NB4 (cell line): Measurements from ENCODE around the gene APRT.

Experiments used
- DNase-seq: peaks from one replicate; pipeline ENCODE4 v3.0.0; 2010; ENCODE audit warnings: low read depth
- H3K4me3 ChIP-seq: one replicate; pipeline ENCODE4 v1.5.1; 2011; ENCODE audit warnings: mild to moderate bottlenecking, low read depth, low read length, moderate library complexity
- MYC ChIP-seq: IDR thresholded peaks from 2 replicates; pipeline ENCODE4 v1.6.1; 2011; ENCODE audit warnings: low read depth, low read length
- POLR2A ChIP-seq: IDR thresholded peaks from 2 replicates; pipeline ENCODE4 v1.6.1; 2011; ENCODE audit warnings: mild to moderate bottlenecking; ENCODE audit not compliant: insufficient read length; ENCODE audit errors: extremely low read depth
- TF ChIP-seq, protein P1 (sequence below): IDR thresholded peaks from 2 replicates; pipeline ENCODE4 v1.6.1; 2011; ENCODE audit warnings: low read depth, low read length
- TF ChIP-seq, protein P2 (sequence below): IDR thresholded peaks from one replicate; pipeline ENCODE4 v1.5.1; 2012; ENCODE audit warnings: low read depth, low read length

APRT gene

DNA sequence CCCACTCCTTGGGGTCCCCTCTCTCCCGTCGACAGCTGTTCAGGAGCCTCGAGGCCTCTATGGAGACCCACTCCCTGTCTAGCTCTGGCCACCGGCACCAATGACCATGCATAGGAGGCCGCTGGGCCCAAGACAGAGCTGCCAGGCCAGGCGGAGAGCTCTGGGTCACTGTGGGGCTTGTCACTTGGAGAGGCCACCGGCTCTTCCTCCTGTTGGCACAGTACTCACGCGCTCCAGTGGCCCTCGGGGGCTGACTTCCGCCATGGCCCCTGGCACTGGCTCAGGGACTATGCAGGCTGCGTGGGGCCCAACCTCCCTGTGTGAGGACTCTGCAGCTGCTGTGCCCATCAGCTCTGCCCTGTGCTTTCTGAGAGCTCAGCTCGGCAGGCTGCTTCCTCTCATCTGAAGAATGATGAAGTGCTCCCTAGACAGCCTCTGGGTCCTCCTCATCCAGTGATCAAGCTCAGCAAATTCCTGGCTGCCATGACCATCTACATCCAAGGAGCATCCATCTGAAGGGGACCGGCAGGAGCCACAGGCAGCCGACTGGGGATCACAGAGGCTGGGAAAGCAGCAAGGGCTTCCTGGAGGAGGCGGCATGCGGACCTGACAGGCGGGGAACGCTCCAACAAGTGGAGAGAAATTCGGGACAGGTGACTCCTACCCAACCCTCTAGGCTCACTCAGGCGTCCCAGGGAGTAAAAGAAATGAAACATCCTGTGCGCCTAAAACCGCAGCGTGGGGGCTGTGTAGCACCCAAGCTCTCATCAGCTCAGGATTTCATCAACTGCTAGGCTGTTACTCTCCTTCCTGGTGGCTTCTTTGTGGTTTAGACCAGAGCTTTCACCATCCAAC lies 28.2 kb upstream of the APRT start:
- TF ChIP-seq POLR2A (no peak), MYC (peak; percentile 88)
- TF ChIP-seq, protein P1, sequence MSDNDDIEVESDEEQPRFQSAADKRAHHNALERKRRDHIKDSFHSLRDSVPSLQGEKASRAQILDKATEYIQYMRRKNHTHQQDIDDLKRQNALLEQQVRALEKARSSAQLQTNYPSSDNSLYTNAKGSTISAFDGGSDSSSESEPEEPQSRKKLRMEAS, result peak; percentile 54; the same call in 1 of the 2 replicates
- peak overlapping the region; percentile 27 for H3K4me3 ChIP-seq
- peak; percentile 100 for DNase-seq

DNA sequence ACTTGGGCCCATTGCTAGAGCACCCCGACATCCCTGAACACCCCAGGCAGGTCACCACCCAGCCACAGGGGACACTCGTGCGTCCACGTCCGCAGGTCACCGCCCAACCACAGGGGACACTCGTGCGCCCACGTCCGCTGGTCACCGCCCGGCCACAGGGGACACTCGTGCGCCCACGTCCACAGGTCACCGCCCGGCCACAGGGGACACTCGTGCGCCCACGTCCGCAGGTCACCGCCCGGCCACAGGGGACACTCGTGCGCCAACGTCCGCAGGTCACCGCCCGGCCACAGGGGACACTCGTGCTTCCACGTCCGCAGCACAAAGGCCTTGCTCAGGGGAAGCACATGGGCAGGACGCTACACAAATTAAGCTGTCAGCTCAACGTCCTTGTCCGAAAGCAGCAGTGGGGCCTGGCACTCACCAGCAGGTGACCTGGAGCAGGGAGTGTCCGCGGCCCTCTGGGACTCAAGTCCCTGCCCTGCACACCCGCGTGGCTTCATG lies 27.4 kb upstream of the APRT start:
- DNase-seq, result peak; percentile 64
- TF ChIP-seq, protein P1, result no peak
- TF ChIP-seq, protein P2, sequence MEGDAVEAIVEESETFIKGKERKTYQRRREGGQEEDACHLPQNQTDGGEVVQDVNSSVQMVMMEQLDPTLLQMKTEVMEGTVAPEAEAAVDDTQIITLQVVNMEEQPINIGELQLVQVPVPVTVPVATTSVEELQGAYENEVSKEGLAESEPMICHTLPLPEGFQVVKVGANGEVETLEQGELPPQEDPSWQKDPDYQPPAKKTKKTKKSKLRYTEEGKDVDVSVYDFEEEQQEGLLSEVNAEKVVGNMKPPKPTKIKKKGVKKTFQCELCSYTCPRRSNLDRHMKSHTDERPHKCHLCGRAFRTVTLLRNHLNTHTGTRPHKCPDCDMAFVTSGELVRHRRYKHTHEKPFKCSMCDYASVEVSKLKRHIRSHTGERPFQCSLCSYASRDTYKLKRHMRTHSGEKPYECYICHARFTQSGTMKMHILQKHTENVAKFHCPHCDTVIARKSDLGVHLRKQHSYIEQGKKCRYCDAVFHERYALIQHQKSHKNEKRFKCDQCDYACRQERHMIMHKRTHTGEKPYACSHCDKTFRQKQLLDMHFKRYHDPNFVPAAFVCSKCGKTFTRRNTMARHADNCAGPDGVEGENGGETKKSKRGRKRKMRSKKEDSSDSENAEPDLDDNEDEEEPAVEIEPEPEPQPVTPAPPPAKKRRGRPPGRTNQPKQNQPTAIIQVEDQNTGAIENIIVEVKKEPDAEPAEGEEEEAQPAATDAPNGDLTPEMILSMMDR, result peak; percentile 18
- H3K4me3 ChIP-seq, result no peak overlapping the region

DNA sequence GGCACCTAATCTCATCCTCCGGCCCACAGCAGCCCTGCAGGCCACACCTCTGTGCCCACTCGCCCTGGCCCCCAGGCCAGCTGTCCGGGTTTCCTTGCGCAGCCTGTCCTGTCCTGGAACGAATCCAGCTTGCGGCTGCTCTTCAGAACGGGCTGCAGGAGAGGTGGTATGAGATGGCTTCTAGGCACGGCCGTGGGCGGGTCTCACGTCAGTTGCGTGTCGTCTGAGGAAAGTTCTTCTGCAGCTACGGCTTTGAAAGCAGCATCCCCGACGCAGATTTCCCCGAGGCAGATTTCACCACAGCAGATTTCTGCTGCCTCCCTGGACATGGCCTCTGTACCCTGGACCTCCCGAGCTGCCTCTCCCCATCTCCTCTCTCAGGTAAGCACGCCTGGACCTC lies 26.8 kb upstream of the APRT start:
- TF ChIP-seq, protein P2, result no peak
- TF ChIP-seq, protein P1, result no peak
- no peak for TF ChIP-seq POLR2A
- TF ChIP-seq MYC, result no peak
- DNase-seq, result no peak
- H3K4me3 ChIP-seq, result no peak overlapping the region

DNA sequence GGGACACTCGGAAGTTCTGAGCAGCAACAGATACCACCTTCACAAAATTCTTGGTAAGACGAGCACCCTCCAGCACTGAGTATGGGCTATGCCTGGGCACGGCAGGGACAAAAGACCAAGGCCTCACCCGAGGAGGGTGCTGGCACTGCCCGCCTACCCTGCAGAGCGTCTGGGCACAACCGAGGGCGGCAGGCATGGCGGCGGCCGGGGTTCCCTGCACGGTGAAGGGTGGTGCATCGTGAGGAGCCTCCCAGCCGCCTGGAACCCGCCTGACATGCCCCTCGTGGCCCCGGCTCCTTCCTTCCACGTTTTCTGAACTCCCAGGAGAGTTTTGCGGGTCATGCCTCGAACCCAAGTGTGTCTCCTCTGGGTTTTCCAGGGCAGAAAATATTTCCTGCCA lies 26.1 kb upstream of the APRT start:
- no peak overlapping the region for H3K4me3 ChIP-seq
- TF ChIP-seq MYC, result no peak
- TF ChIP-seq, protein P2, result no peak
- TF ChIP-seq POLR2A, result no peak
- TF ChIP-seq, protein P1, result no peak
- no peak for DNase-seq

DNA sequence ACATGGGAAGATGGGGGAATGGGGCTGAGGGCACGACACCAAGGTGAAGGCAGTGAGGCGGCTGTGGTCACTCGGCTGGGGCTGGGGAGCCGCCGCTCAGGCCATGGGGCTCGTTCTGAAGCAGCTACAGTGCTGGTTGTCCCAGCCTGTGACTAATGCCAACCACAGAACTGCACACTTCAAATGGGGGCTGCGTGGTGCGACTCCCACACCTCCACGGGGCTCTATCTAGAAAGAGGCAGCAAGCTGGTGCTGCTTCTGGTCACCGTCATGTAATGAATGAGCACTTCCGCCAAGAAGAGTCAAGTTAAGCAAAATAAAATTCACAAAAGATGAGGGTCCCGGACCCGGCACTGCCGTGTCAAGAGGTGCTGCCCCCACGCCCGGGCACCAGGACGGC lies 25.1 kb upstream of the APRT start:
- H3K4me3 ChIP-seq, result no peak overlapping the region
- TF ChIP-seq MYC, result no peak; the same call in 1 of the 2 replicates
- TF ChIP-seq, protein P2, result no peak
- TF ChIP-seq, protein P1, result peak; percentile 55
- peak; percentile 89 for DNase-seq

DNA sequence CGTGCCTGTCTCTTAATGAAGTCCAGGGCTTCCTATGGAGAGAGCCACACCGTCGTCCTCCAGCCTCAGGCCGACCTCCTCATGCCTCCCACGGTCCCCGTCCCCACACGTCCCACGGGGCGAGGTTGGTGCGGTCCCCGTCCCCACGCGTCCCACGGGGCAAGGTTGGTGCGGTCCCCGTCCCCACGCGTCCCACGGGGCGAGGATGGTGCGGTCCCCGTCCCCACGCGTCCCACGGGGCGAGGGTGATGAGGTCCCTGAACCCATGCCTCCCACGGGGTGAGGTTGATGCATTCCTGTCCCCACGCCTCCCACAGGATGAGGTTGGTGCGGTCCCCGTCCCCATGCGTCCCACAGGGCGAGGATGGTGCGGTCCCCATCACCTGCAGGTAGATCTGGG lies 24.1 kb upstream of the APRT start:
- H3K4me3 ChIP-seq, result no peak overlapping the region
- no peak for TF ChIP-seq POLR2A
- TF ChIP-seq MYC, result no peak
- TF ChIP-seq, protein P2, result no peak
- TF ChIP-seq, protein P1, result no peak
- DNase-seq, result no peak
